ENCODE results near the gene KIF5C. TPM values are rescaled to one million over a fixed set of nuclear protein-coding genes. Genes with fewer than 3 reads are reported as not detected.

KIF5C gene
- total RNA-seq, 2 experiments from 2014 or later = 8.1 to 22.2 TPM

DNA sequence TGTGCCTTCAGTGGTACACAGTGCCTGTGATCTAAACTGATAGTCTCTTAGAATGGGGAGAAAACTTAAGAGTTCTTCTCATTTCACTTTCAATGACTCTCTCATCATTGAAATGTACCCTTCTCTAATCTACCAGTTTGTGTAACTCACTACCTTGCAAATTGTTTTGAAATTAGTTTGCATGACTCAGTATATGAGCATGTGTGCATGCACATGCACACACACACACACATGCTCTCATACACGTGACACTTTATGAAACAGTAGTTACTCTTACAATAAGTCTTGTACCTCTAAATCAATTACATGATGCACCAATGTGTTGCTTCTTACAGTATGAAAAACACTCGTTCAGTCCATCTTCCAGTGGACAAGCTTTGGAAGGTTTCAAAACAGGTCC lies 174.1 kb downstream of the KIF5C start:
- Histone ChIP-seq H3K9me2 (ENCODE audit: insufficient read depth, low read length) (no peaks in the 10 kb centered on the region), H3K79me2 (ENCODE audit: insufficient read depth, low read depth, low read length) (no peaks in the 10 kb centered on the region), H3K36me3 (ENCODE audit: insufficient read depth, low read length) (no peaks in the 10 kb centered on the region), H3K4me3 (ENCODE audit: low read depth, low read length, poor library complexity, severe bottlenecking) (no peak overlapping the region), H4K20me1 (ENCODE audit: insufficient read depth, low read length) (no peaks in the 10 kb centered on the region), H3K4me2 (ENCODE audit: low read length) (no peak overlapping the region), H3K9me3 (ENCODE audit: low read length) (peaks cover 12% of the 10 kb centered on the region; the same call in 1 of the 2 replicates), H2AFZ (ENCODE audit: low read length) (no peak overlapping the region), H3K4me1 (ENCODE audit: insufficient read depth, low read length, poor library complexity, severe bottlenecking) (no peaks in the 10 kb centered on the region), H3K27ac (ENCODE audit: low read depth, low read length, poor library complexity, severe bottlenecking) (no peak overlapping the region)
- ChIA-PET CTCF (ENCODE audit: unreplicated experiment) (no interaction called here), POLR2A (no interaction called here)
- TF ChIP-seq, protein P1, sequence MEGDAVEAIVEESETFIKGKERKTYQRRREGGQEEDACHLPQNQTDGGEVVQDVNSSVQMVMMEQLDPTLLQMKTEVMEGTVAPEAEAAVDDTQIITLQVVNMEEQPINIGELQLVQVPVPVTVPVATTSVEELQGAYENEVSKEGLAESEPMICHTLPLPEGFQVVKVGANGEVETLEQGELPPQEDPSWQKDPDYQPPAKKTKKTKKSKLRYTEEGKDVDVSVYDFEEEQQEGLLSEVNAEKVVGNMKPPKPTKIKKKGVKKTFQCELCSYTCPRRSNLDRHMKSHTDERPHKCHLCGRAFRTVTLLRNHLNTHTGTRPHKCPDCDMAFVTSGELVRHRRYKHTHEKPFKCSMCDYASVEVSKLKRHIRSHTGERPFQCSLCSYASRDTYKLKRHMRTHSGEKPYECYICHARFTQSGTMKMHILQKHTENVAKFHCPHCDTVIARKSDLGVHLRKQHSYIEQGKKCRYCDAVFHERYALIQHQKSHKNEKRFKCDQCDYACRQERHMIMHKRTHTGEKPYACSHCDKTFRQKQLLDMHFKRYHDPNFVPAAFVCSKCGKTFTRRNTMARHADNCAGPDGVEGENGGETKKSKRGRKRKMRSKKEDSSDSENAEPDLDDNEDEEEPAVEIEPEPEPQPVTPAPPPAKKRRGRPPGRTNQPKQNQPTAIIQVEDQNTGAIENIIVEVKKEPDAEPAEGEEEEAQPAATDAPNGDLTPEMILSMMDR (conservative IDR thresholded peaks at IDR 0.05; ENCODE audit: low read length) = no peak
- TF ChIP-seq EZH2phosphoT487 (IDR thresholded peaks at IDR 0.05; ENCODE audit: borderline replicate concordance, low read depth, low read length) = no peak
- no peak for DNase-seq (ENCODE audit: low spot score)
- no TSS peak for BruUV-seq (replicated peaks)
- intact Hi-C loops (cut with micrococcal nuclease; ENCODE audit: unreplicated experiment) = no loop called here

DNA sequence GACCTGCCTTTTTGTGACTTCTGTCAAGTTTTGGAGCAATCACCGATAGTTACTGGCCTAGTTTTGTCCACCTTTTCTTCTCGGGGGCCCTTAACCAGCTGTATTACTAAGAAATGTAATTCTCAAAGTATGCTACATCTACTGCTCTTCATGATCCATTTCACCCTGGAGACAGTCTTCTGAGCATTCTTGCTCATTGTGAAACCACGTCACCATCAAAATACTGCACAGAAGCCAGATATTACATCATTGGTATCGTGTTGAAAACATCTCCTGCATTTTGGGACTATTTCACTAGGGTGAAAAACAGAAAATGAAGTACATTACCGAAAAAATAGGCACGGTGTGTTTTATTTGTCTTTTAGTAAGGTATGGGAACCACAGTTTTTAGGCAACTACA lies 175.2 kb downstream of the KIF5C start:
- Histone ChIP-seq H3K79me2 (ENCODE audit: insufficient read depth, low read depth, low read length) (no peaks in the 10 kb centered on the region), H4K20me1 (ENCODE audit: insufficient read depth, low read length) (no peaks in the 10 kb centered on the region), H3K4me1 (ENCODE audit: insufficient read depth, low read length, poor library complexity, severe bottlenecking) (no peaks in the 10 kb centered on the region), H3K4me3 (ENCODE audit: low read depth, low read length, poor library complexity, severe bottlenecking) (no peak overlapping the region), H3K4me2 (ENCODE audit: low read length) (no peak overlapping the region), H2AFZ (ENCODE audit: low read length) (no peak overlapping the region), H3K36me3 (ENCODE audit: insufficient read depth, low read length) (no peaks in the 10 kb centered on the region), H3K9me2 (ENCODE audit: insufficient read depth, low read length) (no peaks in the 10 kb centered on the region), H3K9me3 (ENCODE audit: low read length) (peaks cover 12% of the 10 kb centered on the region; the same call in 1 of the 2 replicates), H3K27ac (ENCODE audit: low read depth, low read length, poor library complexity, severe bottlenecking) (no peak overlapping the region)
- ChIA-PET CTCF (ENCODE audit: unreplicated experiment) (interaction anchor here (0.6 kb wide), 1 partner anchor 33 kb away, joined by 3 read pairs; no protein-coding TSS in a partner anchor), POLR2A (no interaction called here)
- no peak for DNase-seq (ENCODE audit: low spot score)
- TF ChIP-seq, protein P1 (conservative IDR thresholded peaks at IDR 0.05; ENCODE audit: low read length) = no peak
- TF ChIP-seq EZH2phosphoT487 (IDR thresholded peaks at IDR 0.05; ENCODE audit: borderline replicate concordance, low read depth, low read length) = no peak
- intact Hi-C loops (cut with micrococcal nuclease; ENCODE audit: unreplicated experiment) = no loop called here
- no TSS peak for BruUV-seq (replicated peaks)

DNA sequence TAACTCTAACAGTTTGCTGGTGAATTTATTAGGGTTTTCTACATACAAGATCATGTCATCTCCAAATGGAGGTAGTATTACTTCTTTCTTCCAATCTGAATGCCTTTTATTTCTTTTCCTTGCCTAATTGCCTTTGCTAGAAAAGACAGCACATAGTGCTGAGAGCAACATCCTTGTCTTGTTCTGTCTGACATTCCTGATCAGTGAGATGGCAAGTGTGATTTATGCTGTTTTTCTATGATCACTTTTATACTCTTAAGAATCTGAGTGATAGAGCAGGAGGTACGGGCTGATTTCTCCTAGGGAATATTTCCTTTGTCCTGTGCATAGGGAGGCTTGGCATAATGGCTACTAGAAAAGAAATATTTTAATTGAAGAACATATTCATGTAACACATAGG lies 180.7 kb downstream of the KIF5C start:
- Histone ChIP-seq H3K4me2 (ENCODE audit: low read length) (no peak overlapping the region), H3K9me3 (ENCODE audit: low read length) (no peaks in the 10 kb centered on the region), H3K4me1 (ENCODE audit: insufficient read depth, low read length, poor library complexity, severe bottlenecking) (no peaks in the 10 kb centered on the region), H3K4me3 (ENCODE audit: low read depth, low read length, poor library complexity, severe bottlenecking) (no peak overlapping the region), H3K79me2 (ENCODE audit: insufficient read depth, low read depth, low read length) (no peaks in the 10 kb centered on the region), H3K9me2 (ENCODE audit: insufficient read depth, low read length) (no peaks in the 10 kb centered on the region), H2AFZ (ENCODE audit: low read length) (no peak overlapping the region), H3K27ac (ENCODE audit: low read depth, low read length, poor library complexity, severe bottlenecking) (no peak overlapping the region), H4K20me1 (ENCODE audit: insufficient read depth, low read length) (no peaks in the 10 kb centered on the region), H3K36me3 (ENCODE audit: insufficient read depth, low read length) (no peaks in the 10 kb centered on the region)
- intact Hi-C loops (cut with micrococcal nuclease; ENCODE audit: unreplicated experiment) = no loop called here
- TF ChIP-seq, protein P1 (conservative IDR thresholded peaks at IDR 0.05; ENCODE audit: low read length) = no peak
- no peak for TF ChIP-seq EZH2phosphoT487 (IDR thresholded peaks at IDR 0.05; ENCODE audit: borderline replicate concordance, low read depth, low read length)
- POLR2A ChIA-PET = no interaction called here
- CTCF ChIA-PET (ENCODE audit: unreplicated experiment) = no interaction called here
- DNase-seq (ENCODE audit: low spot score) = no peak
- BruUV-seq (replicated peaks) = no TSS peak

Measured in OCI-LY7 (cell line).